Adrenal gland (tissue), 12 donors: ENCODE measurements around the gene LRRC36. TPM values are rescaled to one million over a fixed set of nuclear protein-coding genes. Genes with fewer than 3 reads are reported as not detected.

ENCODE experiments used
- DNase-seq, 7 donors: peaks; one replicate each; pipeline ENCODE4 v3.0.0-alpha.2; 2019 to 2020
- H3K27ac ChIP-seq, 5 donors: fragments of 200-600 bp; sonication (generic) in 4 of 5; 1 replicate in 3 of 5; 2 replicates in 2 of 5; pipeline versions ENCODE4 v1.5.1 to v1.8.0; 2016 to 2020; ENCODE audit warnings: mild to moderate bottlenecking in 1 of 5
- H3K27me3 ChIP-seq: fragments of 200-600 bp; 2 replicates; pipeline ENCODE4 v1.8.0; 2021
- H3K36me3 ChIP-seq, 2 donors: fragments of 200-600 bp; replicated peaks in 1 of 2; 1 replicate in 1 of 2; 2 replicates in 1 of 2; pipeline versions ENCODE4 v1.5.1 to v1.8.0; 2018 to 2022
- H3K4me1 ChIP-seq, 2 donors: fragments of 200-600 bp; replicated peaks in 1 of 2; 1 replicate in 1 of 2; 2 replicates in 1 of 2; pipeline versions ENCODE4 v1.5.1 to v1.8.0; 2018 to 2021
- H3K4me3 ChIP-seq, 4 donors: fragments of 200-600 bp; sonication (generic) in 3 of 4; one replicate each; pipeline ENCODE4 v1.5.1; 2016 to 2018
- H3K9me3 ChIP-seq, 3 donors: fragments of 200-600 bp; sonication (generic) in 1 of 3; replicated peaks in 1 of 3; 1 replicate in 2 of 3; 2 replicates in 1 of 3; pipeline versions ENCODE4 v1.5.1 to v1.8.0; 2016 to 2021
- CTCF ChIP-seq, 6 experiments: fragments of 450-650 bp in 4 of 6; fragments of 200-600 bp in 2 of 6; sonication (generic) in 1 of 6; IDR thresholded peaks; 1 replicate in 5 of 6; 2 replicates in 1 of 6; pipeline versions ENCODE4 v1.5.1 to v1.8.0; 2016 to 2021; ENCODE audit warnings: antibody characterized with exemption in 6 of 6, mild to moderate bottlenecking in 2 of 6, moderate library complexity in 1 of 6
- POLR2A ChIP-seq, 2 donors: fragments of 450-650 bp; IDR thresholded peaks; one replicate each; pipeline ENCODE4 v1.6.1; 2017; ENCODE audit warnings: antibody characterized with exemption in 2 of 2, mild to moderate bottlenecking in 2 of 2, moderate library complexity in 1 of 2
- WGBS, 4 donors: extraction: QIAGEN DNeasy Blood & Tissue Kit in 2 of 4; methylation state at CpG; one replicate each; pipeline versions ENCODE4 v1.1.5 to v1.1.7; 2013 to 2017; 5-methylcytosine and 5-hydroxymethylcytosine counted together
- intact Hi-C, 2 donors: fragments of 100-400 bp; cut with DNase I; formaldehyde crosslinking; loops; one replicate each; pipeline versions ENCODE4 v1.14.1 to v1.15.0; 2022 to 2023
- polyA plus RNA-seq, 3 donors: library from polyadenylated mRNA; stranded (reverse); fragments of 200-250 nt in 2 of 3; fragments of 350-450 nt in 1 of 3; fragmentation: Illumina TruSeq in 1 of 3; extraction: RNeasy Lipid Tissue Mini Kit (QIAGEN cat#74804) in 1 of 3; gene quantifications; one replicate each; pipeline ENCODE4 v1.2.3, GENCODE V29; 2013 to 2014
- total RNA-seq, 9 donors: library from RNA; depleted of rRNA in 4 of 9; stranded (reverse); fragments of >200 nt in 4 of 9; fragments of 120-200 nt in 1 of 9; fragmentation: NEBNext Ultra II Directional in 1 of 9; extraction: Animal tissue kit (Norgen Biotek cat#: 25700) in 1 of 9; gene quantifications; one replicate each; pipeline versions ENCODE4 v1.1.0 to v1.2.4, GENCODE V29; 2013 to 2023
- donor health status: healthy with polysubstance abuse.
- donor health status: Bipolar disorder and iron deficiency.
- donor health status: DM: yes; HTN: yes; CAD: no.
- donor health status: DM: no; HTN: no; CAD: no.
- donor health status: DM: no; HTN: no; CAD: no.
- donor health status: DM: yes; HTN: yes; CAD: no.

The LRRC36 gene
- total and polyA plus RNA-seq, 12 donors = 0.15 to 4.7 (median 0.61) TPM; not detected in 5

- WGBS, 4 donors = 93 to 100% (median 96%) methylated on average over 3 to 14 of the region's 14 CpGs
- H3K36me3 ChIP-seq = no peaks in the 10 kb centered on the region
- H3K4me3 ChIP-seq = no peak overlapping the region
- H3K27ac ChIP-seq = no peak overlapping the region
- intact Hi-C loops = no loop called here
- H3K4me1 ChIP-seq = peaks cover 16 to 28% of the 10 kb centered on the region in 2 donors
- TF ChIP-seq POLR2A (IDR thresholded peaks at IDR 0.05) = no peak
- TF ChIP-seq CTCF (IDR thresholded peaks at IDR 0.05) = no peak
- H3K27me3 ChIP-seq = no peaks in the 10 kb centered on the region
- H3K9me3 ChIP-seq = no peaks in the 10 kb centered on the region
- no peak for DNase-seq
Measured at GRCh38 chr16:67281536-67282446, 44.8 kb upstream of the LRRC36 start.

GRCh38 chr16:67282447-67282805 lies 44.2 kb upstream of the LRRC36 start:
- WGBS, 4 donors = 96 to 99% (median 98%) methylated on average over 8 to 10 of the region's 10 CpGs
- no peak for TF ChIP-seq POLR2A (IDR thresholded peaks at IDR 0.05)
- no peak for TF ChIP-seq CTCF (IDR thresholded peaks at IDR 0.05)
- intact Hi-C loops = no loop called here
- peaks cover 15 to 22% of the 10 kb centered on the region in 2 donors for H3K4me1 ChIP-seq
- H3K27me3 ChIP-seq = no peaks in the 10 kb centered on the region
- H3K27ac ChIP-seq = no peak overlapping the region
- no peak for DNase-seq
- H3K9me3 ChIP-seq = no peaks in the 10 kb centered on the region
- no peaks in the 10 kb centered on the region for H3K36me3 ChIP-seq
- H3K4me3 ChIP-seq = no peak overlapping the region

GRCh38 chr16:67283039-67283825 lies 43.4 kb upstream of the LRRC36 start:
- Histone ChIP-seq H3K27ac (no peak overlapping the region), H3K9me3 (no peaks in the 10 kb centered on the region), H3K4me1 (peaks cover 7 to 14% of the 10 kb centered on the region in 2 donors), H3K36me3 (no peaks in the 10 kb centered on the region), H3K27me3 (no peaks in the 10 kb centered on the region), H3K4me3 (no peak overlapping the region)
- 95 to 97% (median 95%) methylated on average over 7 of the region's 7 CpGs for WGBS, 4 donors
- intact Hi-C loops = no loop called here
- no peak for DNase-seq
- TF ChIP-seq POLR2A (IDR thresholded peaks at IDR 0.05) (no peak), CTCF (IDR thresholded peaks at IDR 0.05) (no peak)

- intact Hi-C loops = no loop called here
- DNase-seq = no peak
- Histone ChIP-seq H3K27me3 (no peaks in the 10 kb centered on the region), H3K4me1 (peaks cover 0 to 6% of the 10 kb centered on the region in 2 donors), H3K36me3 (no peaks in the 10 kb centered on the region), H3K9me3 (no peaks in the 10 kb centered on the region), H3K27ac (no peak overlapping the region), H3K4me3 (no peak overlapping the region)
- no peak for TF ChIP-seq POLR2A (IDR thresholded peaks at IDR 0.05)
- TF ChIP-seq CTCF (IDR thresholded peaks at IDR 0.05) = no peak
- WGBS, 4 donors = 93 to 97% (median 94%) methylated on average over 17 to 21 of the region's 21 CpGs
Measured at GRCh38 chr16:67283826-67284555, 42.6 kb upstream of the LRRC36 start.
